Measurements from ENCODE around the gene DTNB.

DTNB gene

DNA sequence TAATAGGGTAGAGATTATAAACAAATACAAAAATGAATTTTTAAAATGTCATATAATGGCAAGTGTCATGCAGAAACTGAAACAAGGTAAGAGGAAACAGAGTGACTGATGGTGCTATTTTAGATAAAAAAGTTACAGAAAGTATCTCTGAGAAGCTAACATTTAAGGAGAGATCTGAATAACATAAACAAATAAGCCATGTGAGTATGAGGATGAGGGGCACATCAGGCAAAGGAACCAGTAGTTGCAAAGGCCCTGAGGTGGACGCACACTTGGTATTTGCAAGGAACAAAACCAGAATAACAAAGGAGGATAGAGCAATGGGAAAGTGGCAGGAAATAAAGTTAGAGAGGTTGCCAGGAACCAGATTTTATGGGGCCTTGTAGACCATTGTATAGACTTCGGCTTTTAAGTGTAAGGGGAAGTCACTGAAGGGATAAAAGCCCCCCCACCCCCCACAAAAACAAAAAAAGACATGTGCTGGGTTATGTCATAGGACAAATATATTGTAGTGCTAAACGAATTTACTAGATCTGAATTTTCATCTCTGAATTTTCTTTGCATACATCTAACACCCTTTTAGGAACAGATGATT is 159.2 kb downstream of the DTNB start:
- Histone ChIP-seq H3K9ac (ENCODE audit: low read depth, low read length) (no peak overlapping the region), H3K4me1 (ENCODE audit: insufficient read depth, low read length) (no peaks in the 10 kb centered on the region), H3K27me3 (ENCODE audit: insufficient read depth, low read length) (no peaks in the 10 kb centered on the region), H3K27ac (ENCODE audit: low read length) (no peak overlapping the region), H3K4me3 (ENCODE audit: low read length) (no peak overlapping the region), H3K36me3 (ENCODE audit: insufficient read depth, low read depth, low read length) (no peaks in the 10 kb centered on the region), H3K9me3 (ENCODE audit: insufficient read depth, low read depth, low read length) (no peaks in the 10 kb centered on the region)

DNA sequence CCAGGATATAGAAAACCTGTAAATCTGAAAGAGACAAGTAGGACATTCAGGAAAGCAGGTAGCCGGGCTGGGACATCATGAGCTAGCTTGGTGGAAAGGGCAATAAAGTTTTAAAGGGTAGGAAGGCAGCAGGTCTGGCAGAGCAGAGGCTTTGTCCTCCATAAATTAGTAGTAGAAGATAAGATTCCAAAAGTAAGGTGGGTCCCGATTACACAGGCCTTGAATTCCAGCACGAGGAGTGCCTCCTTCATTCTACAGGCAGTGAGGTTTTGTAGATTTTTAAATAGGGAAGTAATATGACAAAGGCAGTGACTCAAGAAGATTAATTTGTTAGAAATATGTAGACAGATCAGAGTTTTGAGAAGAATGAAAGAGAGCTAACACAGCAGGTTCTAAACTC is 160.7 kb downstream of the DTNB start:
- Histone ChIP-seq H3K9me3 (ENCODE audit: insufficient read depth, low read depth, low read length) (no peaks in the 10 kb centered on the region), H3K4me1 (ENCODE audit: insufficient read depth, low read length) (no peaks in the 10 kb centered on the region), H3K27me3 (ENCODE audit: insufficient read depth, low read length) (no peaks in the 10 kb centered on the region), H3K27ac (ENCODE audit: low read length) (no peak overlapping the region), H3K9ac (ENCODE audit: low read depth, low read length) (no peak overlapping the region), H3K4me3 (ENCODE audit: low read length) (no peak overlapping the region), H3K36me3 (ENCODE audit: insufficient read depth, low read depth, low read length) (no peaks in the 10 kb centered on the region)

DNA sequence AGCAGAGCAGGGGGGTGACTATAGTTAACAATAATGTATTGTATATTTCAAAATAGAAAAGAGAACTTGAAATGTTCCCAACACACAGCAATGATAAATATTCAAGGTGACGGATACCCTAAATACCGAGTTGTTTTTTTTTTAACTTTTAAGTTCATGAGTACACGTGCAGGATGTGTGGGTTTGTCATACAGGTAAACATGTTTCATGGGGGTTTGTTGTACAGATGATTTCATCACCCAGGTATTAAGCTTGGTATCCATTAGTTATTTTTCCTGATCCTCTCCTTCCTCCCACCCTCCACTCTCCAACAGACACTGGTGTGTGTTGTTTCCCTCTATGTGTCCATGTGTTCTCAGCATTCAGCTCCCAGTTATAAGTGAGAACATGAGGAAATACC is 167.2 kb downstream of the DTNB start:
- no peaks in the 10 kb centered on the region for H3K4me1 ChIP-seq (ENCODE audit: insufficient read depth, low read length)
- H3K27me3 ChIP-seq (ENCODE audit: insufficient read depth, low read length), result no peaks in the 10 kb centered on the region
- H3K9ac ChIP-seq (ENCODE audit: low read depth, low read length), result no peak overlapping the region
- no peaks in the 10 kb centered on the region for H3K36me3 ChIP-seq (ENCODE audit: insufficient read depth, low read depth, low read length)
- no peaks in the 10 kb centered on the region for H3K9me3 ChIP-seq (ENCODE audit: insufficient read depth, low read depth, low read length)
- no peak overlapping the region for H3K27ac ChIP-seq (ENCODE audit: low read length)
- no peak overlapping the region for H3K4me3 ChIP-seq (ENCODE audit: low read length)

- Histone ChIP-seq H3K4me3 (ENCODE audit: low read length) (no peak overlapping the region), H3K4me1 (ENCODE audit: insufficient read depth, low read length) (no peaks in the 10 kb centered on the region), H3K27me3 (ENCODE audit: insufficient read depth, low read length) (no peaks in the 10 kb centered on the region), H3K9me3 (ENCODE audit: insufficient read depth, low read depth, low read length) (no peaks in the 10 kb centered on the region), H3K36me3 (ENCODE audit: insufficient read depth, low read depth, low read length) (no peaks in the 10 kb centered on the region), H3K9ac (ENCODE audit: low read depth, low read length) (no peak overlapping the region), H3K27ac (ENCODE audit: low read length) (no peak overlapping the region)
Measured at GRCh38 chr2:25505622-25506021, 167.8 kb downstream of the DTNB start.

- Histone ChIP-seq H3K4me3 (ENCODE audit: low read length) (no peak overlapping the region), H3K27me3 (ENCODE audit: insufficient read depth, low read length) (no peaks in the 10 kb centered on the region), H3K9ac (ENCODE audit: low read depth, low read length) (no peak overlapping the region), H3K9me3 (ENCODE audit: insufficient read depth, low read depth, low read length) (no peaks in the 10 kb centered on the region), H3K27ac (ENCODE audit: low read length) (no peak overlapping the region), H3K4me1 (ENCODE audit: insufficient read depth, low read length) (no peaks in the 10 kb centered on the region), H3K36me3 (ENCODE audit: insufficient read depth, low read depth, low read length) (no peaks in the 10 kb centered on the region)
Measured at GRCh38 chr2:25505182-25505581, 168.2 kb downstream of the DTNB start.

GRCh38 chr2:25504266-25504665 is 169.1 kb downstream of the DTNB start:
- no peaks in the 10 kb centered on the region for H3K27me3 ChIP-seq (ENCODE audit: insufficient read depth, low read length)
- no peaks in the 10 kb centered on the region for H3K4me1 ChIP-seq (ENCODE audit: insufficient read depth, low read length)
- no peak overlapping the region for H3K27ac ChIP-seq (ENCODE audit: low read length)
- H3K4me3 ChIP-seq (ENCODE audit: low read length), result no peak overlapping the region
- no peaks in the 10 kb centered on the region for H3K36me3 ChIP-seq (ENCODE audit: insufficient read depth, low read depth, low read length)
- no peak overlapping the region for H3K9ac ChIP-seq (ENCODE audit: low read depth, low read length)
- no peaks in the 10 kb centered on the region for H3K9me3 ChIP-seq (ENCODE audit: insufficient read depth, low read depth, low read length)

GRCh38 chr2:25499157-25499556 is 174.2 kb downstream of the DTNB start:
- H3K27ac ChIP-seq (ENCODE audit: low read length), result no peak overlapping the region
- H3K9ac ChIP-seq (ENCODE audit: low read depth, low read length), result no peak overlapping the region
- H3K36me3 ChIP-seq (ENCODE audit: insufficient read depth, low read depth, low read length), result no peaks in the 10 kb centered on the region
- 0 out of 2 replicates have a peak, but pooled peaks cover 2% of the 10 kb centered on the region for H3K4me1 ChIP-seq (ENCODE audit: insufficient read depth, low read length)
- H3K9me3 ChIP-seq (ENCODE audit: insufficient read depth, low read depth, low read length), result no peaks in the 10 kb centered on the region
- H3K27me3 ChIP-seq (ENCODE audit: insufficient read depth, low read length), result no peaks in the 10 kb centered on the region
- H3K4me3 ChIP-seq (ENCODE audit: low read length), result no peak overlapping the region

DNA sequence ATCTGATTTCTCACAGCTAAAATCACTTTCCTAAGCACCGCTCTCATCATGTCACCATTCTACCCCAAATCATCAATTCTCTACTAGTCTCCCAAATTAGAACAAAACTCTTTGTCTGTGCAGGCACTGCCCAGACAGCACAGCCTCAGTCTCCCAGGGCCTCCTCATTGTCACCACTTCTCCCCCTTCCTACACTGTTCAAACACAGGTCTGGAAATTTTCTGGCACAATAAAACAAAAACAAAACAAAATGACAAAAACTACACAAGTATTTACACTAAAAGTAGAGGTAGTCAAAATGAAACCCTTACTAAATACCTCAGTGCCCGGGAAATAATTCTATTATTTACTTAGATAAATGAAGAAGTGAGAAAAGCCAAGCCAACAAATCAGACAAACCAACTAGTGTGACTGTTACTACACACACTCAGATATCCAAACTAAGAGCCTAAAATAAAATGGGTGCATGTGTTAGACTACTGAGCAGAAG is 175.4 kb downstream of the DTNB start:
- Histone ChIP-seq H3K9me3 (ENCODE audit: insufficient read depth, low read depth, low read length) (no peaks in the 10 kb centered on the region), H3K27ac (ENCODE audit: low read length) (no peak overlapping the region), H3K36me3 (ENCODE audit: insufficient read depth, low read depth, low read length) (no peaks in the 10 kb centered on the region), H3K4me3 (ENCODE audit: low read length) (no peak overlapping the region), H3K27me3 (ENCODE audit: insufficient read depth, low read length) (no peaks in the 10 kb centered on the region), H3K4me1 (ENCODE audit: insufficient read depth, low read length) (0 out of 2 replicates have a peak, but pooled peaks cover 2% of the 10 kb centered on the region), H3K9ac (ENCODE audit: low read depth, low read length) (no peak overlapping the region)

- H3K4me3 ChIP-seq (ENCODE audit: low read length), result no peak overlapping the region
- H3K9me3 ChIP-seq (ENCODE audit: insufficient read depth, low read depth, low read length), result no peaks in the 10 kb centered on the region
- H3K27me3 ChIP-seq (ENCODE audit: insufficient read depth, low read length), result no peaks in the 10 kb centered on the region
- H3K4me1 ChIP-seq (ENCODE audit: insufficient read depth, low read length), result 0 out of 2 replicates have a peak, but pooled peaks cover 2% of the 10 kb centered on the region
- no peak overlapping the region for H3K27ac ChIP-seq (ENCODE audit: low read length)
- H3K36me3 ChIP-seq (ENCODE audit: insufficient read depth, low read depth, low read length), result no peaks in the 10 kb centered on the region
- no peak overlapping the region for H3K9ac ChIP-seq (ENCODE audit: low read depth, low read length)
Measured at GRCh38 chr2:25497229-25497917, 176.0 kb downstream of the DTNB start.

DNA sequence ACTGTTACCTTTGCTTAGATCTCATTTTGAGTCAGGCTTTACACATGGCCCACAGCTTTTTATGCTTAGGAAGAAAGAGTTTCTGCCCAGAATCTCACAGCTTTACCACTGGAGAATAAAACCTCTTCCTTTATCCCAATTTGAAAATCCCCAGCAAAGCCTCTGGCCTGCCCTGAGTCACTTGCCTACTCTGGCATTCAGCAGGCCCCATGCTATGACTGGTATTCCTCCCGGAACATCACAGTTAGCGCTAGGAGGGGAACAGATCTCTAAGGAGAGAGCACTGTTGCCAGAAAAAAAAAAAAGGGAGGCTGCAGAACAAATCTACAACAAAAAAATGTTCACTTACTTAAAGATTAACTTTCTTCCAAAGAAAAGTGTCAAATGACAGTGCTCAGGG is 178.8 kb downstream of the DTNB start:
- no peak overlapping the region for H3K27ac ChIP-seq (ENCODE audit: low read length)

DNA sequence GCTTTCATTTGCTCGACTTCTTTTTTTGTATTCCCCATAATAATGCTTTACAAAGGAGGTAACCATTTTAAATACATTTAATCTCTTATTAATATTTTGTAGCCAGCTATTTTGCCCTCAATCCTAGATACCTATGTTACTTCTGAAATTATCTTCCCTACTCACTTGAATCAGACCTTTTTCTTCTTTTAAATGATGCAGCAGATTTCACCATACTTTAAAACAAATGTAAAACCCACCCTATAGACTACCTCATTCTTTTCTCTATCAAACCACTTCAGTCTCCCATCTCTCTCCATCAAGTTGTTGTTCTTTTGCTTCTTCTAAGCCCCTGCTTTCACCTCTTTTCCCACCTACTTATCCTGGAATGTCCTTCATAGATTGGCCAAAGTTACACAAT is 180.2 kb downstream of the DTNB start:
- Histone ChIP-seq H3K27ac (ENCODE audit: low read length) (no peak overlapping the region), H3K27me3 (ENCODE audit: insufficient read depth, low read length) (no peaks in the 10 kb centered on the region), H3K36me3 (ENCODE audit: insufficient read depth, low read depth, low read length) (no peaks in the 10 kb centered on the region), H3K4me3 (ENCODE audit: low read length) (no peak overlapping the region), H3K4me1 (ENCODE audit: insufficient read depth, low read length) (0 out of 2 replicates have a peak, but pooled peaks cover 2% of the 10 kb centered on the region), H3K9me3 (ENCODE audit: insufficient read depth, low read depth, low read length) (no peaks in the 10 kb centered on the region), H3K9ac (ENCODE audit: low read depth, low read length) (no peak overlapping the region)

More for the DNA sequence above, 178.8 kb downstream of the DTNB start:
- H3K9ac ChIP-seq (ENCODE audit: low read depth, low read length), result no peak overlapping the region
- no peaks in the 10 kb centered on the region for H3K9me3 ChIP-seq (ENCODE audit: insufficient read depth, low read depth, low read length)
- H3K27me3 ChIP-seq (ENCODE audit: insufficient read depth, low read length), result no peaks in the 10 kb centered on the region
- no peak overlapping the region for H3K4me3 ChIP-seq (ENCODE audit: low read length)
- H3K36me3 ChIP-seq (ENCODE audit: insufficient read depth, low read depth, low read length), result no peaks in the 10 kb centered on the region
- 0 out of 2 replicates have a peak, but pooled peaks cover 2% of the 10 kb centered on the region for H3K4me1 ChIP-seq (ENCODE audit: insufficient read depth, low read length)

DNA sequence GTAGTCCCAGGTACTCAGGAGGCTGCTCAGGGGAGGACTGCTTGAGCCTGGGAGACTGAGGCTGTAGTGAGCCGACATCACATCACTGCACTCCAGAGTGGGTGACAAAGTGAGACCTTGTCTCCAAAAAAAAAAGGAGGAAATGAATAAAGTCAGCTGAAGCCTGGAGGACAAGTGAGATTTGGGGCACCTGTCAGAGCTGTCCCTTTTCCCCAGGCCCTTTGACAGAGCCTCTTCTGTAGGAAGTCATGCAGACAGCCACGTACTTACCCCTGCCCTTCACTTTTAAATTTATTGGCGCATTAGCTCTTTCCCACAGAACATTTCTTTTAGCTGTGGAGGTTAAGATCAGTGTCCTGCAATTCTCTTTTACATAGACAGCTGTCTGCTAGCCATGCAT is 180.7 kb downstream of the DTNB start:
- Histone ChIP-seq H3K36me3 (ENCODE audit: insufficient read depth, low read depth, low read length) (no peaks in the 10 kb centered on the region), H3K9ac (ENCODE audit: low read depth, low read length) (no peak overlapping the region), H3K27me3 (ENCODE audit: insufficient read depth, low read length) (no peaks in the 10 kb centered on the region), H3K4me1 (ENCODE audit: insufficient read depth, low read length) (0 out of 2 replicates have a peak, but pooled peaks cover 2% of the 10 kb centered on the region), H3K4me3 (ENCODE audit: low read length) (no peak overlapping the region), H3K27ac (ENCODE audit: low read length) (no peak overlapping the region), H3K9me3 (ENCODE audit: insufficient read depth, low read depth, low read length) (no peaks in the 10 kb centered on the region)

Data from iPS-20b (cell line).